ENCODE measurements around the gene INPP4A.

The INPP4A gene

GRCh38 chr2:98476192-98476868 is 31.7 kb downstream of the INPP4A start:
- H3K4me3 ChIP-seq (ENCODE audit: control insufficient read depth, low read depth, low read length): no peak overlapping the region
- no peak for DNase-seq (ENCODE audit: low read depth)
- no peak for TF ChIP-seq CTCF (IDR thresholded peaks at IDR 0.05; ENCODE audit: control insufficient read depth, insufficient read depth, low read depth, low read length, missing control alignments)

GRCh38 chr2:98477036-98477435 is 32.4 kb downstream of the INPP4A start:
- DNase-seq (ENCODE audit: low read depth): no peak
- no peak for TF ChIP-seq CTCF (IDR thresholded peaks at IDR 0.05; ENCODE audit: control insufficient read depth, insufficient read depth, low read depth, low read length, missing control alignments)
- H3K4me3 ChIP-seq (ENCODE audit: control insufficient read depth, low read depth, low read length): no peak overlapping the region

- no peak for TF ChIP-seq CTCF (IDR thresholded peaks at IDR 0.05; ENCODE audit: control insufficient read depth, insufficient read depth, low read depth, low read length, missing control alignments)
These were observed 32.8 kb downstream of the INPP4A start for GRCh38 chr2:98477506-98477905.

GRCh38 chr2:98478088-98478551 is 33.5 kb downstream of the INPP4A start:
- no peak for TF ChIP-seq CTCF (IDR thresholded peaks at IDR 0.05; ENCODE audit: control insufficient read depth, insufficient read depth, low read depth, low read length, missing control alignments)
- DNase-seq (ENCODE audit: low read depth): no peak
- no peak overlapping the region for H3K4me3 ChIP-seq (ENCODE audit: control insufficient read depth, low read depth, low read length)

More at GRCh38 chr2:98477506-98477905, 32.8 kb downstream of the INPP4A start:
- DNase-seq (ENCODE audit: low read depth): no peak
- no peak overlapping the region for H3K4me3 ChIP-seq (ENCODE audit: control insufficient read depth, low read depth, low read length)

GRCh38 chr2:98478907-98479306 is 34.2 kb downstream of the INPP4A start:
- no peak for DNase-seq (ENCODE audit: low read depth)
- no peak for TF ChIP-seq CTCF (IDR thresholded peaks at IDR 0.05; ENCODE audit: control insufficient read depth, insufficient read depth, low read depth, low read length, missing control alignments)

GRCh38 chr2:98479371-98479770 is 34.7 kb downstream of the INPP4A start:
- no peak for DNase-seq (ENCODE audit: low read depth)
- no peak for TF ChIP-seq CTCF (IDR thresholded peaks at IDR 0.05; ENCODE audit: control insufficient read depth, insufficient read depth, low read depth, low read length, missing control alignments)
- H3K4me3 ChIP-seq (ENCODE audit: control insufficient read depth, low read depth, low read length): no peak overlapping the region

More at GRCh38 chr2:98478907-98479306, 34.2 kb downstream of the INPP4A start:
- H3K4me3 ChIP-seq (ENCODE audit: control insufficient read depth, low read depth, low read length): no peak overlapping the region

Data from AG09309 (cell line).